HG02610 (cell line): ENCODE results near the gene ATP2A2.
"Not testable (repeated sequence)": the region's sequence is repeated elsewhere in the genome, so short reads cannot be mapped to it uniquely, and the experiment has no call there.

Source experiments
- ATAC-seq: cut with Tn5 transposase; IDR thresholded peaks from one replicate; pipeline ENCODE4 v1.9.1; 2021; ENCODE audit warnings: mild to moderate bottlenecking, moderate library complexity; ENCODE audit not compliant: unreplicated experiment

The ATP2A2 gene

DNA sequence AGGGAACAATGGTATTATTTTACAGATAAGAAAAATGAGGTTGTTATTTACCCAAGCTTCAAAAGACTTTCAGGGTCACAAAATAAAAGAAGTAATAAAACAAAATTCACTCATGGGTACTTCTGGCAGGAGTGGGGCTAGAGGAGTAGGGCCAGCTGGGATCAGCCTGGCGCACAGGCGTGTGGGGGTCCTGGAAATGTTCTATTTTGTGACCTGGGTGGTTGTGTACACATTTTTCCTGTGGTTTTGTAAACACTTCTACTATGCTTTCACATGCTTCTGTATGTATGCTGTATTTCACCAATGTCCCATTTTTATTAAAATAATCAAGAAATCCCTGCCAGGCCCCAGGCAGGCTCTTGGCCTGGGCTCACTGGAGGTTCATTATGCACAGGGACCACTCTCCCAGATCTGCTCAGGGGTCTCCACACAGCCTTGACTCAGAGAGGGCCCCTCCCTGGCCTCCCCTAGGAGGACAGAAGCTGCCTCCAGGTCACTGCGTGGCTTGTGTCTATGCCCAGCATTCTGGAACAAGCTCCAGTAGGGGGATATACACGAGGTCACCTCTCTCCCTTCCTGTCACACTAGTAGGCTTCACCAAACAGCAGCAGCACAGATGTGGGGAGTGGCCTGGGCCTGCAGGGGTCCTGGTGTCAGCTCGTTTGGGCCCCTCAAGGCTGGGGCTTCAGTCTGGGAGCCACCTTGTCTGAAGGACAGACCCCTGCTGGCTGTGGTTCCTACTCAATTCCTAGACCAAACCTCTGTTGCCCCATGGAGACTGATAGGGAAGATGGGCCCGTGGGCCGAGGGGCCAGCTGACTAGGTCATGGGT, 84.7 kb downstream of the ATP2A2 start:
- no peak for ATAC-seq

GRCh38 chr12:110366321-110367142, 85.5 kb downstream of the ATP2A2 start:
- ATAC-seq = no peak

GRCh38 chr12:110367181-110367864, 86.3 kb downstream of the ATP2A2 start:
- no peak for ATAC-seq

- ATAC-seq = no peak
These were observed 88.9 kb downstream of the ATP2A2 start for GRCh38 chr12:110369992-110370391.

- ATAC-seq = peak; percentile 9
These were observed 89.7 kb downstream of the ATP2A2 start for GRCh38 chr12:110370732-110371231.

DNA sequence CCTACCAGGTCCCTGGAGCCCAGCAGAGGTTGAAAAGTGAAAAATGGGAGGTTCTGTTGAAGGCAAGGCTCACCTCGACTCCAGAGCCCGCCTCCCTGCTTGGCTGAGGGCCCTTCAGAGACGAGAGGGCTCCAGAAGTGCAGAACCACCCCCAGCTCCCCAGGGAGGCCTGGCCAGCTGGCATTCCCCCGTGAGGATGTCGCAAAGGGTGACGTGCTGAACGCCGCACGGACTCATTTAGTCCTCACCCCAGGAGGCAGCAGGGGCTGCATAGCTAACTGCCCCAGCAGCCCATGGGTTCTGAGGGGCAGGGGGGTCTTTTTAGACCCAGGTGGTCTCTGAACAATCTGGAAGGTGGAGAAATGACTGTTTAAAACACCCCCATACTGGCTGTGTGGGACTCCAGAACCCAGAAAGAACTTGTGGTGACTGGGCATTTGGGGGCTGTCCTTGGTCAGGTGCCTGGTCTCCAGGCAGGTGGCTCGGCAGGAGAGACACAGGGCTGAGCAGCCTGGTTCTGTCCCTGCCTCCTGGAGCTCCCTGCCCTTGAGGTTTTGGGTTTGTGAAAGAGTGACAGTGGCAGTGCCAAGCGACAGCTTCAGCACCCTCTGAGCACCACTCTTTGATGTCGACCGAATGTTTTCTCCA, 90.5 kb downstream of the ATP2A2 start:
- ATAC-seq = peak; percentile 76

- ATAC-seq = no peak
These were observed 91.0 kb downstream of the ATP2A2 start for GRCh38 chr12:110372056-110372425.

- ATAC-seq = no peak
These were observed 92.0 kb downstream of the ATP2A2 start for GRCh38 chr12:110373025-110373424.

GRCh38 chr12:110373425-110373824, 92.4 kb downstream of the ATP2A2 start:
- no peak for ATAC-seq

- no peak for ATAC-seq
These were observed 93.0 kb downstream of the ATP2A2 start for GRCh38 chr12:110373962-110374611.

GRCh38 chr12:110378131-110378790, 97.2 kb downstream of the ATP2A2 start:
- not testable (repeated sequence) for ATAC-seq

GRCh38 chr12:110379197-110379596, 98.2 kb downstream of the ATP2A2 start:
- no peak for ATAC-seq

DNA sequence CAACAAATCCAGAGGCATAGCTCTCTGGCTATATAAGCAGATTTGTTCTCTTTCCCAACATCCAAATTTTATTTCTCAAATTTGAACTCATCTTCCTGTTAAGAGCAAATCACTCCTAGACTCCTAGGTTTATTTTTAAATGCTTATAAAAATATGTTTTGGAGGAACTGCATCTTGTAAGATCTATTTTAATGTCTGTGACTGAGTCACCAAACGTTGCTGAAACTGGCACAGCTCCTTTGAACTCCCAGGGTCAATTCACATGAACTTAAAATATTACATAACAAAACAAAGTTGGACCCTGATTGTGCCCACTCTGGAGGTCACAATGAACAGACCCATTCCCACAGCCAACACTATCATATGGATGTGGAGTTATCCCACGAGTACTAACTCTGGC, 98.6 kb downstream of the ATP2A2 start:
- ATAC-seq = no peak

- no peak for ATAC-seq
These were observed 101.6 kb downstream of the ATP2A2 start for GRCh38 chr12:110382683-110383082.
